GM21423 (cell line): Measurements from ENCODE around the gene POU6F2.
"Not testable (repeated sequence)": the region's sequence is repeated elsewhere in the genome, so short reads cannot be mapped to it uniquely, and the experiment has no call there.

Experiments used
- ATAC-seq: cut with Tn5 transposase; IDR thresholded peaks from one replicate; pipeline ENCODE4 v1.9.1; 2021; ENCODE audit warnings: mild to moderate bottlenecking, moderate library complexity; ENCODE audit not compliant: unreplicated experiment

POU6F2 gene

GRCh38 chr7:39181398-39181797 is 203.7 kb downstream of the POU6F2 start:
- no peak for ATAC-seq

- ATAC-seq: no peak
These were observed 206.1 kb downstream of the POU6F2 start for GRCh38 chr7:39183796-39184195.

- no peak for ATAC-seq
These were observed 206.7 kb downstream of the POU6F2 start for GRCh38 chr7:39184391-39184790.

GRCh38 chr7:39186131-39186530 is 208.4 kb downstream of the POU6F2 start:
- ATAC-seq: no peak

- ATAC-seq: no peak
These were observed 209.0 kb downstream of the POU6F2 start for GRCh38 chr7:39186671-39187070.

GRCh38 chr7:39187130-39187529 is 209.4 kb downstream of the POU6F2 start:
- no peak for ATAC-seq

- no peak for ATAC-seq
These were observed 214.8 kb downstream of the POU6F2 start for GRCh38 chr7:39192476-39192875.

- not testable (repeated sequence) for ATAC-seq
These were observed 216.7 kb downstream of the POU6F2 start for GRCh38 chr7:39194388-39194787.

- no peak for ATAC-seq
These were observed 218.3 kb downstream of the POU6F2 start for GRCh38 chr7:39195967-39196366.

- ATAC-seq: no peak
These were observed 220.1 kb downstream of the POU6F2 start for GRCh38 chr7:39197831-39198230.

GRCh38 chr7:39198556-39198955 is 220.8 kb downstream of the POU6F2 start:
- ATAC-seq: no peak

- no peak for ATAC-seq
These were observed 221.3 kb downstream of the POU6F2 start for GRCh38 chr7:39199006-39199405.

GRCh38 chr7:39199951-39200350 is 222.2 kb downstream of the POU6F2 start:
- ATAC-seq: no peak

- no peak for ATAC-seq
These were observed 224.3 kb downstream of the POU6F2 start for GRCh38 chr7:39202041-39202440.

- no peak for ATAC-seq
These were observed 232.7 kb downstream of the POU6F2 start for GRCh38 chr7:39210362-39210761.

GRCh38 chr7:39211581-39211980 is 233.9 kb downstream of the POU6F2 start:
- no peak for ATAC-seq

- no peak for ATAC-seq
These were observed 235.2 kb downstream of the POU6F2 start for GRCh38 chr7:39212876-39213275.

- ATAC-seq: no peak
These were observed 240.1 kb downstream of the POU6F2 start for GRCh38 chr7:39217783-39218182.

GRCh38 chr7:39219869-39220268 is 242.2 kb downstream of the POU6F2 start:
- no peak for ATAC-seq

- ATAC-seq: no peak
These were observed 244.2 kb downstream of the POU6F2 start for GRCh38 chr7:39221901-39222300.

GRCh38 chr7:39228946-39229345 is 251.2 kb downstream of the POU6F2 start:
- no peak for ATAC-seq

GRCh38 chr7:39233851-39234529 is 256.3 kb downstream of the POU6F2 start:
- ATAC-seq: no peak

GRCh38 chr7:39238234-39238869 is 260.6 kb downstream of the POU6F2 start:
- ATAC-seq: no peak
